Measurements from ENCODE around the gene MEIS2. TPM values are rescaled to one million over a fixed set of nuclear protein-coding genes. Genes with fewer than 3 reads are reported as not detected.

MEIS2 gene
- total and polyA plus RNA-seq, 2 donors (not counting 3 experiments of a cell fraction or from before 2014, with no cell fraction given) = 22.5 to 26.2 TPM

DNA sequence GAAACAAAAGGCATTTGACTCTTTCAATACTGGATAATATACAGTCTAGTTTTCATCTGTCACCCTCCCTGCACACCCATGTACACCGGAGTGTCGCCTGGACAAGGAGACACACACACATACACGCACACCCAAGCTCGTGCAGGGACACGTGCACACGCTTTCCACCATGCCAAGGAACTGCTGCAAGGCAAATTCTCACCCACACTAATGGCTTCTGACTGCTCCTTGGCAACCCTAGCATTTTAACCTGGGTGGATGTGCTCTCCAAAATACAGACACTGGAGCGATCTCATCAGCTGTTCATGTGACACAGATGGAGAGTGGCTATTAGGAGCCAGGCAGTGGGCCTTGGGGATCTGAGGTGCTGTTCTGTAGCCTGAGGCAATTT is 61.6 kb downstream of the MEIS2 start:
- Histone ChIP-seq H3K27ac (ENCODE audit: insufficient read depth, low read depth, low read length) (no peak overlapping the region), H3K9me3 (replicated peaks; ENCODE audit: control insufficient read depth, insufficient read depth, low read length) (no peaks in the 10 kb centered on the region), H3K36me3 (ENCODE audit: control insufficient read depth in 2 of 2, extremely low read depth in 1 of 2, insufficient read depth in 2 of 2, low read length in 2 of 2) (peaks cover 0 to 8% of the 10 kb centered on the region in 2 experiments), H3K4me2 (ENCODE audit: insufficient read depth, low read length) (no peak overlapping the region), H3K9ac (replicated peaks; ENCODE audit: extremely low read depth, insufficient read depth, low read length) (no peak overlapping the region), H3K79me2 (ENCODE audit: control insufficient read depth, insufficient read depth, low read length) (no peaks in the 10 kb centered on the region), H2AFZ (ENCODE audit: low read depth, low read length) (no peak overlapping the region), H3K9me1 (replicated peaks; ENCODE audit: control insufficient read depth, extremely low read depth, insufficient read depth, low read length) (no peaks in the 10 kb centered on the region), H3K27me3 (ENCODE audit: control insufficient read depth in 2 of 2, insufficient read depth in 2 of 2, low read length in 2 of 2) (no peaks in the 10 kb centered on the region), H3K4me1 (ENCODE audit: control insufficient read depth, extremely low read depth, insufficient read depth, low read length) (no peaks in the 10 kb centered on the region), H4K20me1 (replicated peaks; ENCODE audit: control insufficient read depth, extremely low read depth, insufficient read depth, low read length) (no peaks in the 10 kb centered on the region), H3K4me3 (replicated peaks in 1 of 3; ENCODE audit: insufficient read depth in 1 of 3, low read depth in 1 of 3, low read length in 3 of 3) (no peak overlapping the region)
- BruUV-seq (replicated peaks) = no TSS peak
- TF ChIP-seq MYC (IDR thresholded peaks at IDR 0.05; ENCODE audit: low read depth, low read length) (no peak), POLR2AphosphoS5 (IDR thresholded peaks at IDR 0.05; ENCODE audit: insufficient read depth, low read depth, low read length) (no peak), JUN (IDR thresholded peaks at IDR 0.05; ENCODE audit: borderline replicate concordance, insufficient read depth, insufficient read length, low read depth) (no peak), FOS (IDR thresholded peaks at IDR 0.05; ENCODE audit: borderline replicate concordance, insufficient read depth, low read length) (no peak), POLR2A (IDR thresholded peaks at IDR 0.05; ENCODE audit: low read depth, low read length) (no peak), GATA2 (IDR thresholded peaks at IDR 0.05; ENCODE audit: insufficient read depth, insufficient read length, low read depth, low read length) (no peak), EZH2 (IDR thresholded peaks at IDR 0.05; ENCODE audit: borderline replicate concordance, low read depth, low read length, severe bottlenecking) (no peak), CTCF (IDR thresholded peaks at IDR 0.05; ENCODE audit: extremely low read depth in 1 of 2, insufficient read depth in 1 of 2, low read depth in 1 of 2, low read length in 2 of 2) (no peak)
- TF ChIP-seq, protein P1, sequence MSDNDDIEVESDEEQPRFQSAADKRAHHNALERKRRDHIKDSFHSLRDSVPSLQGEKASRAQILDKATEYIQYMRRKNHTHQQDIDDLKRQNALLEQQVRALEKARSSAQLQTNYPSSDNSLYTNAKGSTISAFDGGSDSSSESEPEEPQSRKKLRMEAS (IDR thresholded peaks at IDR 0.05; ENCODE audit: insufficient read depth, insufficient read length) = no peak
- intact Hi-C loops (cut with micrococcal nuclease) (no loop called here), dilution Hi-C loops (cut with MboI; ENCODE audit: extremely low pct_ligation_motif_present, low sequenced_read_pairs) (no loop called here)
- ChIA-PET POLR2A (no interaction called here), CTCF (no interaction called here)
- DNase-seq (ENCODE audit: low read depth, low spot score) = no peak
- FAIRE-seq = no peak
